Endothelial cell of umbilical vein (primary cell): ENCODE data around the gene BPHL. TPM values are rescaled to one million over a fixed set of nuclear protein-coding genes. Genes with fewer than 3 reads are reported as not detected.
"Not testable (repeated sequence)": the region's sequence is repeated elsewhere in the genome, so short reads cannot be mapped to it uniquely, and the experiment has no call there.

ENCODE experiments used
- BruUV-seq: library from RNA; stranded (reverse); fragments of 400-500 nt; replicated peaks from 2 replicates; lab custom pipeline; 2021; lab: Mats Ljungman, UMichigan
- CTCF ChIA-PET: fragments of 300-600, 350-600 bp; sonication (Branson Sonifier 250); formaldehyde crosslinking; loops from one replicate; lab custom pipeline; 2021; ENCODE audit warnings: antibody characterized with exemption, inconsistent platforms; lab: Charles Lee
- POLR2A ChIA-PET: fragments of 300-600, 350-600 bp; sonication (Branson Sonifier 250); formaldehyde crosslinking; loops from one replicate; lab custom pipeline; 2021; ENCODE audit warnings: antibody characterized with exemption, inconsistent platforms; lab: Charles Lee
- DNase-seq: peaks from one replicate; pipeline ENCODE4 v3.0.0-alpha.2; 2011; ENCODE audit warnings: low read depth, low spot score
- FAIRE-seq: peaks from 2 replicates; lab custom pipeline; 2011; peaks lifted over from hg19 to GRCh38; lab: Jason Lieb, UNC
- H2AFZ ChIP-seq: 2 replicates; pipeline ENCODE4 v1.6.0; 2012; ENCODE audit warnings: low read depth, low read length, control low read depth, inconsistent platforms
- H3K27ac ChIP-seq: 2 replicates; pipeline ENCODE4 v1.5.1; 2011; ENCODE audit warnings: low read depth, mild to moderate bottlenecking, control low read depth, low read length, moderate library complexity; ENCODE audit not compliant: insufficient read depth
- H3K27me3 ChIP-seq, 2 experiments: 2 replicates each; pipeline versions ENCODE4 v1.6.0 to v1.6.1; 2011; ENCODE audit warnings: low read length in 2 of 2, mixed read lengths in 1 of 2; ENCODE audit not compliant: control insufficient read depth in 2 of 2, insufficient read depth in 2 of 2
- H3K36me3 ChIP-seq, 2 experiments: 2 replicates in 1 of 2; 3 replicates in 1 of 2; pipeline ENCODE4 v1.5.1; 2011; ENCODE audit warnings: low read length in 2 of 2, mild to moderate bottlenecking in 1 of 2, moderate library complexity in 1 of 2; ENCODE audit not compliant: control insufficient read depth in 2 of 2, insufficient read depth in 2 of 2; ENCODE audit errors: extremely low read depth in 1 of 2
- H3K4me1 ChIP-seq: 3 replicates; pipeline ENCODE4 v1.5.1; 2011; ENCODE audit warnings: mild to moderate bottlenecking, low read length; ENCODE audit not compliant: control insufficient read depth, insufficient read depth; ENCODE audit errors: extremely low read depth
- H3K4me2 ChIP-seq: 2 replicates; pipeline ENCODE4 v1.6.1; 2011; ENCODE audit warnings: low read length, control low read depth, mixed read lengths; ENCODE audit not compliant: insufficient read depth
- H3K4me3 ChIP-seq, 3 experiments: fragments of 200-600 bp in 1 of 3; sonication (generic), shearing (Covaris generic) in 1 of 3; replicated peaks in 1 of 3; 2 replicates each; pipeline ENCODE4 v1.5.1; 2011 to 2016; ENCODE audit warnings: control low read depth in 3 of 3, low read length in 3 of 3, mild to moderate bottlenecking in 2 of 3, inconsistent platforms in 1 of 3, low read depth in 1 of 3, moderate library complexity in 1 of 3; ENCODE audit not compliant: insufficient read depth in 1 of 3
- H3K79me2 ChIP-seq: 2 replicates; pipeline ENCODE4 v1.6.0; 2012; ENCODE audit warnings: low read length, inconsistent platforms; ENCODE audit not compliant: control insufficient read depth, insufficient read depth
- H3K9ac ChIP-seq: replicated peaks from 2 replicates; pipeline ENCODE3; 2011; ENCODE audit warnings: low read length, control low read depth; ENCODE audit not compliant: insufficient read depth; ENCODE audit errors: extremely low read depth
- H3K9me1 ChIP-seq: replicated peaks from 3 replicates; pipeline ENCODE4 v1.6.0; 2011; ENCODE audit warnings: mild to moderate bottlenecking, low read length; ENCODE audit not compliant: control insufficient read depth, insufficient read depth; ENCODE audit errors: extremely low read depth
- H3K9me3 ChIP-seq: replicated peaks from 2 replicates; pipeline ENCODE4 v1.5.1; 2012; ENCODE audit warnings: low read length, inconsistent platforms; ENCODE audit not compliant: control insufficient read depth, insufficient read depth
- H4K20me1 ChIP-seq: replicated peaks from 2 replicates; pipeline ENCODE3; 2011; ENCODE audit warnings: mild to moderate bottlenecking, low read length; ENCODE audit not compliant: control insufficient read depth, insufficient read depth; ENCODE audit errors: extremely low read depth
- CTCF ChIP-seq, 2 donors: IDR thresholded peaks; 1 replicate in 1 of 2; 2 replicates in 1 of 2; pipeline ENCODE4 v1.5.1; 2011; ENCODE audit warnings: low read length in 2 of 2, mild to moderate bottlenecking in 2 of 2, moderate library complexity in 2 of 2, control low read depth in 1 of 2, inconsistent platforms in 1 of 2, low read depth in 1 of 2; ENCODE audit not compliant: insufficient read depth in 1 of 2; ENCODE audit errors: extremely low read depth in 1 of 2
- EZH2 ChIP-seq: IDR thresholded peaks from 2 replicates; pipeline ENCODE4 v1.6.1; 2012; ENCODE audit warnings: borderline replicate concordance, low read depth, mild to moderate bottlenecking, moderate library complexity, low read length, inconsistent platforms; ENCODE audit not compliant: severe bottlenecking
- FOS ChIP-seq: IDR thresholded peaks from 2 replicates; pipeline ENCODE4 v1.6.1; 2011; ENCODE audit warnings: mild to moderate bottlenecking, low read length, moderate library complexity, borderline replicate concordance; ENCODE audit not compliant: insufficient read depth
- GATA2 ChIP-seq: IDR thresholded peaks from 2 replicates; pipeline ENCODE4 v1.7.0; 2011; ENCODE audit warnings: low read depth, mild to moderate bottlenecking, moderate library complexity, mixed read lengths, low read length; ENCODE audit not compliant: insufficient read length, insufficient read depth
- JUN ChIP-seq: IDR thresholded peaks from 2 replicates; pipeline ENCODE4 v1.6.1; 2011; ENCODE audit warnings: borderline replicate concordance, low read depth; ENCODE audit not compliant: insufficient read length, insufficient read depth
- MAX ChIP-seq: IDR thresholded peaks from 2 replicates; pipeline ENCODE4 v1.6.1; 2011; ENCODE audit not compliant: insufficient read depth, insufficient read length
- MYC ChIP-seq: IDR thresholded peaks from one replicate; pipeline ENCODE4 v1.6.1; 2011; ENCODE audit warnings: mild to moderate bottlenecking, low read depth, low read length
- POLR2A ChIP-seq: IDR thresholded peaks from 2 replicates; pipeline ENCODE4 v1.6.1; 2012; ENCODE audit warnings: low read depth, mild to moderate bottlenecking, control low read depth, low read length
- POLR2AphosphoS5 ChIP-seq: IDR thresholded peaks from 2 replicates; pipeline ENCODE4 v1.6.1; 2012; ENCODE audit warnings: low read depth, mild to moderate bottlenecking, control low read depth, low read length, moderate library complexity; ENCODE audit not compliant: insufficient read depth
- dilution Hi-C: fragments of 300-500 bp; cut with MboI; formaldehyde crosslinking; loops from one replicate; pipeline ENCODE4 v1.15.0; 2019; ENCODE audit warnings: low sequenced_read_pairs; ENCODE audit not compliant: extremely low pct_ligation_motif_present
- intact Hi-C: fragments of 100-400 bp; cut with micrococcal nuclease; formaldehyde crosslinking; loops from one replicate; pipeline ENCODE4 v1.10.0; 2022
- polyA plus RNA-seq, 4 experiments: library from polyadenylated mRNA; depleted of rRNA in 3 of 4; stranded (reverse) in 3 of 4; unstranded in 1 of 4; fragments of >200 nt; gene quantifications; 2 replicates each; pipeline versions ENCODE4 v1.2.1 to v1.2.3, GENCODE V29; 2011 to 2012; ENCODE audit warnings: missing spikeins in 1 of 4
- total RNA-seq: library from RNA; stranded (reverse); gene quantifications from 2 replicates; pipeline ENCODE4 v1.2.3, GENCODE V29; 2021

Gene BPHL
- total and polyA plus RNA-seq, 2 donors (not counting 3 experiments of a cell fraction or from before 2014, with no cell fraction given) = 12.3 to 14.8 TPM

- dilution Hi-C loops = no loop called here
- POLR2A ChIA-PET = no interaction called here
These were observed 41.1 kb upstream of the BPHL start for GRCh38 chr6:3077430-3077829.

GRCh38 chr6:3078952-3079351 lies 39.6 kb upstream of the BPHL start:
- H3K4me3 ChIP-seq, dilution Hi-C loops, H3K9ac ChIP-seq, H3K4me2 ChIP-seq, H2AFZ ChIP-seq, H4K20me1 ChIP-seq, CTCF ChIA-PET, BruUV-seq, H3K27me3 ChIP-seq, intact Hi-C loops, FAIRE-seq, H3K4me1 ChIP-seq, H3K27ac ChIP-seq, POLR2A ChIA-PET, H3K9me1 ChIP-seq, H3K9me3 ChIP-seq, DNase-seq: not testable (repeated sequence)
- Histone ChIP-seq H3K79me2 (peaks cover 16% of the 10 kb centered on the region), H3K36me3 (peaks cover 9 to 25% of the 10 kb centered on the region in 2 experiments)

More at GRCh38 chr6:3077430-3077829, 41.1 kb upstream of the BPHL start:
- Histone ChIP-seq H3K4me2 (no peak overlapping the region), H3K36me3 (peaks cover 0 to 18% of the 10 kb centered on the region in 2 experiments), H3K9ac (no peak overlapping the region), H3K9me3 (no peaks in the 10 kb centered on the region), H4K20me1 (no peaks in the 10 kb centered on the region), H3K27me3 (no peaks in the 10 kb centered on the region), H2AFZ (no peak overlapping the region), H3K4me1 (peaks cover 9% of the 10 kb centered on the region), H3K4me3 (no peak overlapping the region), H3K9me1 (no peaks in the 10 kb centered on the region), H3K27ac (no peak overlapping the region), H3K79me2 (peaks cover 29% of the 10 kb centered on the region)
- TF ChIP-seq GATA2 = no peak
- no peak for TF ChIP-seq MYC
- no peak for TF ChIP-seq EZH2
- no peak for TF ChIP-seq POLR2A
- TF ChIP-seq JUN = no peak
- no peak for TF ChIP-seq CTCF (IDR thresholded peaks at IDR 0.05; ENCODE audit: extremely low read depth in 1 of 2, insufficient read depth in 1 of 2, low read depth in 1 of 2, low read length in 2 of 2)
- no peak for TF ChIP-seq POLR2AphosphoS5
- TF ChIP-seq FOS = no peak
- TF ChIP-seq MAX = no peak
- intact Hi-C loops = no loop called here
- CTCF ChIA-PET = no interaction called here
- no peak for DNase-seq
- FAIRE-seq = no peak
- BruUV-seq = no TSS peak
